COLO829 (cell line): ENCODE results near the gene GPC6.
A peak's percentile ranks its signal among the peaks of the same experiment; 100 is the strongest.

Experiments
- DNase-seq: peaks from one replicate; pipeline ENCODE4 v3.0.0; 2012; ENCODE audit warnings: low spot score

Gene GPC6

GRCh38 chr13:93577105-93577504 is 350.5 kb downstream of the GPC6 start:
- no peak for DNase-seq

DNA sequence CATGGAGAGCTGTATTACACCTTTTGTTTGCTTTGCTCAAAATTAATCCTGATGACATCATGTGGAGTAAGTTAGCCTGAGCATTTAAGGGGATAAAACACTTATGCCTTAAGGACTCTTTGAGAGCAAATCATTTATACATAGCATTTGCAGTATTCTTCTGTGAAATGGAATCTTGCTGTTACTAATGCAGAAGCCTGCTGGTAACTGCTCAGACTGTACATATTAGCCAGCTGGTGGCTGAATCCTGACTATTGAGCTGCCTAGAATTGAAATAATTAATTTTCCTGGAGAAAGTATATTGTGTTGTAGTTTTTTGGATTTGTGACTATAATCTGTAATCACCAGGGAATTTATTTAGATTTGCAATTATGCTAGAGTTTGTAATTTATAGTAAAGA is 363.2 kb downstream of the GPC6 start:
- DNase-seq: no peak

DNA sequence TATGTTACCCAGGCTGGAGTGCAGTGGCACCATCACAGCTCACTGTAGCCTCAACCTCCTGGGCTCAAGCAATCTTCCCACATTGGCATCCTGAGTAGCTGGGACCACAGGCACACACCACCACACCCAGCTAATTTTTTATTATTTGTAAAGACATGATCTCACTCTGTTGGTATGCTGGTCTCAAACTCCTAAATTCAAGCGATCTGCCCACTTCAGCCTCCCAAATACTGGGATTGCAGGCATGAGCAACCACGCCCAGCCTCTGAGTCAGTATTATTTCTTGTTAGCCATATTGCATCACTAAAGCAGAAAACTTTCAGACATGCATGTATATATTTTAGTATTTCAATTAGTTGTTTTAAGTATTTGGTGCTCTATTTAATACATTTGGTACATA is 376.4 kb downstream of the GPC6 start:
- no peak for DNase-seq

GRCh38 chr13:93614776-93615175 is 388.2 kb downstream of the GPC6 start:
- no peak for DNase-seq

DNA sequence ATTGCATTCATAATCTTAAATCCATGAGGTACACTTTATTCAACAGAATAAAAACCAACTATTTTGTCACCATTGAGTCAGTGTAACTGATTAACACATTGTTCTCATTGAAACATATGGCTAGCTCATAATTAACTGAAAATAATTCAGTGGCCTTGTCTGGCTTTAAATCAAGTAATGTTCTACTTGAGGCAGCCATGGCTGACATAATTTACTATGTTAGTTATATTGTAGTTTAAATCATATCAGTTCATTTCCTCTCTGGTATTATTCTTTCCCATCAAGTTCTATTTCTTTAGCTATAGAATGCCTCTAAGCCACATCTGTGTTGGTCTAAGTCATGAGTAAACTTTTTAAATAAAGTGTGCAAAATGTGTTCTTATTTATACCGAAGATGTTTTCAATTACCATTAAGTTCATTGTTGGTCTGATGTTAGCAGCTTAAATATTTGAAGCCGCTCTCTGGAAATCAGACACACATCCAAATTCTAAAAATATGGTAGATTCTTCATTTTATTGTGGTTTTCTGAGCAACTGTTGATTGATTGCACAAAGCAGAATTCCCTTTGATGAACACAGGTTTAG is 393.7 kb downstream of the GPC6 start:
- no peak for DNase-seq

DNA sequence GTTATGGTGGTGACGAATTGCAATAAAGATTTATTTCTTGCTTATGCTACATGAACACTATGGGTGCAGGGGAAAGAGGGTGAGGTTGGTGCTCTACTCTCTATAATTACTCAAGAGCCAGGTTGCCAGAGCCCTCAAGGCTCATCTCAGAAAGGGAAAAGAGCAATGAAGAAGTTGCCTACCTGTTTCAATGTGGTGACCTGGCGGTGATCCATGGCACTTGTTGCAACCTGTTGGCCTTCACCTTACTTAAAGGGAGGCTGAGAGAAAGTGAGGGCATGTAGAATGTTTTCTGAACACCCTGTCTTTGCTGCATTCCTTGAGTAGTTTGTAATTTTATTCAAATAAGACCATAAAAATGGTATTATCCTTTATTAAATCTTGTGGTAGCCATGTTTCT is 394.4 kb downstream of the GPC6 start:
- DNase-seq: no peak

DNA sequence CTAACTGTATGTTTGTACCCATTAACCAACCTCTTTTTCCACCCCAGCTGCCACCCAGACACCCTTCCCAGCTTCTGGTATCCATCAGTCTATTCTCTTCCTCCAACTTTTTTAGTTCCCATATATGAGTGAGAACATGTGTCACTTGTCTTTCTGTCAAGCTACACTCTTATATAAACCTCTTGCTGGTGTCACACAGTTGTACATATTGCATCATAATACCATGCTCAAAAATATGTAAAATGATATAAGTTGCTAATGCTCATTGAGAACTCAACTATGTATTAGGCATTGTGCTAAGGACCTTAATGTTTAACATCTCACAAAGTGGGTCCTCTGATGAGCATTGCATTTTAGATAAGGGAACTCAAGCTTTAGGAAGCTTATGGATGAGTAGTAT is 395.4 kb downstream of the GPC6 start:
- no peak for DNase-seq

DNA sequence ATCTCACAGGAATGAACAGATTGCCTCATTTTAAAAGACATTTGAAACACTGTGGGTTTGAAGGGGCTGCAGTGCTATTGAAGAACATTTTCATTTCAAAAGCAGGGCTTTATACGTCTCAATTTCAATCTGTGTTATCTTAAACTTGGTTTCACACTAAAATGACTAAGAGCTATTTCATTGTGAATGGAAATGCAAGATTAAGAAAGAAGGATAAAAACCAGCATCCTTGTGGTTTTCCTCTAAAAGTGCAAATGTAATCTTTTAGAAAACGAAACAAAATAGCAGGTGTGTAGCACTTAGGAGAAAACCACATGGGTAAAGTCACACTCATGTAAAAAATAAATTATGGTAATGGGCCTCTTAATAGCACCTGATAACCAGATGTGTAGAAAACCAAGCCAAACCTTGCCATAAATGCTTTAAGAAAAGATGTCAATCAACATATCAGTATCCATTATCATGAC is 397.7 kb downstream of the GPC6 start:
- no peak for DNase-seq

DNA sequence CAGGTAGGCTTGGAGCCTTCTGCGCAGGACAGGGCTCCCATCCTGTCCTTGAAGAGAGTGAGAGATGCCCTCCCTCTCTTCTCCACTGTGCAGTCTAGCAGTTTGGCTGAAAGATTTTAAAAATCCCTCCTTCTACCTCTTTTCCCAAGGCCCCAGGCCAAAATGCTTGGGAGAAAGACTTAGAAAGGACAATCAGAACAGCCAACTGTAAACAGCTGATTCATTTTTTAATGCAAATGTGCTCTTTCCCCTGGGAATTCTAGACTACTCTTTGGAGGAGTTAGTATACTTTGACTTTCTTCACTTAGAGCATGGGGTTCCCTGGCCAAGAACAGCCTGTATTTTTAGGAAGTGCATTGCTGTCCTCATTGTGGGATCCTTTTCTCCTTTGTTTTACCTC is 398.9 kb downstream of the GPC6 start:
- DNase-seq: peak; percentile 1

GRCh38 chr13:93628136-93628797 is 401.7 kb downstream of the GPC6 start:
- no peak for DNase-seq

DNA sequence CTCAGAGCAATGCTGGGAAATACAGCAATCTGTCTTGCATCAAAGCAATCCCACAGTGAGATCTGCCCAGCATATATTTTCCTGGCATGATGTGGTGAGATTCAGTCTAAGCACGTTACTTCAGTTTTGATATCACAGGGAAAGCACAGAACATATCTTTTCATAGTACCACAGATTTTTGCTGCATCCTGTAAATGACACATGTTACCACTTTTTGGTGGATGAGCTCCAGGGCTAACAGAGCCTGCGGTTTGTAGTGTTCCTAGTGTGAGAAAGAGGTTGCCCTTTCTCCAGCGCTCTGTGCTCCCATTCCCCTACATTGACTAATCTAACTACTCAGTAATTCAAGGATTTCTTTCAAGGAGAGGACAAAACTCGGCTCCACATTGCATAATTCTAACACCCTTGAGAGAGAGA is 409.0 kb downstream of the GPC6 start:
- no peak for DNase-seq

DNA sequence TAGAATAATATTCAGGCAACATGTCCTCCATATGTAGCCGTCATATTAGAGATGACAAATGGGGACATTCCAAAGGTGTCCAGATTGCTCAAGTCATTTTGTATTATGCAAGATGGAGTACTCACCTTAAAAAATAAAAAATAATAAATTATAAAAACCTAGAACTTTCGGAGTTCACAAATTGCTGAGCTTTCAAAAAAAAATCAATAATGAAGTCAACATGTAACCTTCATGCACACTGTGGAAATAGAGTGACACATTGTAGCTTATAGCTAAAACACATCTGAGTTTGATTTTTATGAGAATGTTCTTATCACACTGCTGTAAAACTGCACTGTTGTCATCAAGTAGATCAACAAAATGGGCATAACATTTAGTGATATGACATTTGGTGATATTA is 411.2 kb downstream of the GPC6 start:
- no peak for DNase-seq

DNA sequence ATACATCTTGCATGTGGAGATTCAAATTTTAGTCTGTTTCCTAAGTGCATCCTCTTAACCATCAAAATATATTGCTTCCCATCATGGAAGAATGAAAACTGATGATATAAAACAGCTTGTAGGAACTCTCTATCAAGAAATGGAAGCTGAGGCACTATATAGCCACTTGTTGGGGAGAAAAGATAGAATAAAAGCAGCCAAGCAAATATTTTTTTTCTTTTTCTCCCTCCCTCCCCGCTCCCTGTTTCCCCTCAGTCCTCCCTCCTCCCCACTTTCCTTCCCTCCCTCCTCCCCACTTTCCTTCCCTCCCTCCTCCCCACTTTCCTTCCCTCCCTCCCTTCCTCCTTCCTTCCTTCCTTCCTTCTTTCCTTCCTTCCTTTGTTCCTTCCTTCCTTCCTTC is 413.8 kb downstream of the GPC6 start:
- no peak for DNase-seq

- no peak for DNase-seq
These were observed 419.6 kb downstream of the GPC6 start for GRCh38 chr13:93646245-93646644.

- DNase-seq: no peak
These were observed 422.9 kb downstream of the GPC6 start for GRCh38 chr13:93649496-93649895.

DNA sequence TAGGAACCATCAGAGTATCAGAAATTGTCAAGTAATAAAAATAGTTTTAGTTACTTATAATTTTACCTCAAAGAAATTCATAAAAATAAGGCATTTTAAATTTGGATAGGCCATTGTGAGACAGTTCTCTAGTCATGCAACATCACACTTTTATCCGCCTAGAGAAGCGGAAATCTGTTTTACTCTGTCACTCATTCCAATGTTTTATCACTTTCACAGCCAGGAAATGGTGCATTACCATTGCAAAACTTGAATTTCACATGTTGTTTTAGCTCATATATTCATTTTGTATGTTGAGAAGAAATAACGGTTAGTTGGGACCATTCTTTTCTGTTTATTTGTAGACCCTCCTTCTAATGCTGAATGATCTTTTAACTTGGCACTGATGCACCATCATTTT is 427.2 kb downstream of the GPC6 start:
- DNase-seq: no peak

DNA sequence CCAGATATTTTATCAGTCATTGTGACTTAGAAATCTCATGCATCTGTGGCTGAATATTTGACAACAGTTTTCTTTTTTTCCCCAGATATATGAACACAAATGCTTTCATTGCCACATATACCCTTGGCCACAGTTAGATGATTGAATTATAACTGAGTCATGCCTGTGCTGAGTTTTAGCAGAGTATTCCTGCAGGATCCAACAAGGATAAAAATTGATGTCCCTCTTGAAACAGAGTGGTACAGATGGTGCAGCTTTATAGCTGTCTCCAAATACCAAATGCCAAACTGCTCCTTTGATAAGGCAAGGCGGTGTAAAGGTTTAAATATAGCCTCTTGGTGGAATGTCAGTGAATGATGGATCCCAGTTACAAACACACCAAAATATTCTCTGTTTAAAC is 428.5 kb downstream of the GPC6 start:
- no peak for DNase-seq

GRCh38 chr13:93660391-93661063 is 433.9 kb downstream of the GPC6 start:
- no peak for DNase-seq

GRCh38 chr13:93670866-93671265 is 444.3 kb downstream of the GPC6 start:
- DNase-seq: no peak

- DNase-seq: no peak
These were observed 446.4 kb downstream of the GPC6 start for GRCh38 chr13:93672996-93673395.

DNA sequence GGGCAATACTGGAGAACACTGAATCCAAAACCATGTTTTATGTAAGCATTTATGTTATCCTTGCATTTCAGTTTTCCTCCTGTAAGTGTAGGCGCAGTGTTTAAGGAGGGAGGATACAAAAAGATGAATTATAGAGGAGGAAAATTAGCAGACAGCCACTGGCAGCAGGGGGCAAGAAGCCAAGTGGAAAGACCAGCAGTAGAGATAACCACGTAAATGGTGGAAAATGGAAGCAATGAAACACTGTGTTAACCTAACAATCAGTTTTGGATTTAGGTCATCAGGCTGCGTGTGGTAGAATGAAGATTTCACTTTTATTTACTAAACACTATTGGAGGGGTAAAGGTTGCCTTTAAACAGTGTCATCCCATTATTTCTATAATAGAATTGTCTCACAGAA is 447.3 kb downstream of the GPC6 start:
- DNase-seq: no peak

- DNase-seq: no peak
These were observed 447.7 kb downstream of the GPC6 start for GRCh38 chr13:93674337-93674755.

DNA sequence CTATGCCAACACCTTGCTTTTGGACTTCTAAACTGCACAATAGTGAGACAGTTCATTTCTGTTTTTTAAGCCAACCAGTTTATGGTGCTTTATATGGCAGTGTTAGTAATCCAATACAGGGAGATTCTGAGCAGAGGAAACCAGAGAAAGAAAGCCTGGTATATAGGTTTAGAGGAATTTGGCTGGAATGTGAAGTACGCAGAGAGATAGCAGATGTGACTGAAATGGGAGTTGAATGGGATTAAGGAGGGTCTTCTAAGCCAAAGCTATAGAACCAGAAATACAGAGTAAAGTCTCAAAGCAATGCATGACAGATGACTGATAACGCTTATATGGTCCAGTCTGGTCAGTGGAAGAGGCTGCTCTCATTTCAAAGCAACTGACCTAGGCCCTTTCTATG is 453.7 kb downstream of the GPC6 start:
- DNase-seq: no peak

DNA sequence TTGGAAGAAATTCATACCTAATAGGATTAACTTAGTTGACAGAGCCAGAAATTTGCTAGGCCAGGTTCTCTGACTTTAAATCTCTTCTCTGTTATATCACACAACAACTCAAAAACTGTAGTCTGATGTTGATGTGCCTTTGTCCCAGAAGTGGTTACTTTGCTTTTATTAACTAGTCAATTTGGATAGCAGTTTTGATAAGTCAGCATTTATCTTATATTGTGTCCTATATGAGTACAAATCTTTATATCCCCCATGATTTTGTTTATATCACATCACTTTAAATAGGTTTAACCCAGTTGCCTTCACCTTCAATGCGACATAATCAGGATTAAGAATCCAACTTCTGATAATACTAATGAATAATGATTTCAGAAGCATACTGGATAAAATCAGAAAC is 459.3 kb downstream of the GPC6 start:
- DNase-seq: no peak
